Measurements from ENCODE around the gene INPP5A.
"Not testable (repeated sequence)": the region's sequence is repeated elsewhere in the genome, so short reads cannot be mapped to it uniquely, and the experiment has no call there.

The INPP5A gene

DNA sequence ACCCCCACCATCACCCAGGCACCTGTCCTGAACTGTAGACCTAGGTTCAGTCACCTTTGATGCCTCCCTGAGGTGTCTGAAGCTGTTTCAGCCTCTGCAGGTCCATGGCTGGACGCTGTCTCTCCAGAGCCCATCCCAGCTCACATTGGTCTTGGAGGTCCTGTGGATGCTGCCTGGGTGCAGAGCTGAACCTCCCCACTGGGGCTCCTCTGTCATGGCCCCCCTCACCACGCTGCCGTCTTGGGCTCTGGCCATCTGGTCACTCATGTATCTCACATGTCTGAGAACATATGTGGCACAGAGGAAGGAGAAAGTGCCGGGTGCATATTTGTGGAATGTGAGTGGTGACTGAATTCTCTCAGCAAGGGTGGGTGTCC is 139.5 kb downstream of the INPP5A start:
- DNase-seq (ENCODE audit: low spot score) = no peak

DNA sequence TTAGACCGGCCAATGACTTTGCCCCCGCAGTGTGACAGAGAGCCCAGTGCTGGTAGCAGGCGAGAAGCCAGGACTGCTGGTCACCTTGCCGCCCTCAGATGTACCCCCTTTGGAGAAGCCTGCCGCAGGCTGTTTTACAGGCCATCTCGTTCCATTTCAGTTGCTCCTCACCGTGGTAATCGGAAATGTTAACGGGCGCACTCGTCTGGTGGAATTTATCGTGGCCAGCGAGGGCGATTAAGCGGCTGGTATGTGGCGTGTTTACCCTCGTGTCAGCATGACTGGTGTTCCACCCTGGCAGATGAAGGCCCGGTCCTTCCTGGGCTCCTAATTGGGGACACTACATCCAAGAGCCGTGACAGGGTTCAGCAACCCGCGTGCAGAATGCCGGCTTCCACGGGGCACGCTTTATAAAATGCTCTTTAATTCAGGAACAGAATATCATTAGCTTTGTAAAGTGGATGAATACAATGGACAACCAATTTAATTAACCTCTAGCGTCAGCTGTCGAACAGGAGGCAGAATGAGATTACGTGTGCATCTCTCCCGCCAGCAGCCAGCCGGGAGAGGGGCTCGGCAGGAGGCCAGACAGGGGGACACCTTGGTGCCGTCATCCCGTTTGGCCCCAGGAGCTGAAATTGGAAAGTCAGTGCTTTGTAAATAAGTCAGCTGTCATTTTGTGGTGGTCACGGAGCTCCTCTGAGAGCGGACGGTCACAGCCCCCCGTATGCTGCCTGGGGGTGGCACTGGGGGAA is 140.1 kb downstream of the INPP5A start:
- no peak for DNase-seq (ENCODE audit: low spot score)

DNA sequence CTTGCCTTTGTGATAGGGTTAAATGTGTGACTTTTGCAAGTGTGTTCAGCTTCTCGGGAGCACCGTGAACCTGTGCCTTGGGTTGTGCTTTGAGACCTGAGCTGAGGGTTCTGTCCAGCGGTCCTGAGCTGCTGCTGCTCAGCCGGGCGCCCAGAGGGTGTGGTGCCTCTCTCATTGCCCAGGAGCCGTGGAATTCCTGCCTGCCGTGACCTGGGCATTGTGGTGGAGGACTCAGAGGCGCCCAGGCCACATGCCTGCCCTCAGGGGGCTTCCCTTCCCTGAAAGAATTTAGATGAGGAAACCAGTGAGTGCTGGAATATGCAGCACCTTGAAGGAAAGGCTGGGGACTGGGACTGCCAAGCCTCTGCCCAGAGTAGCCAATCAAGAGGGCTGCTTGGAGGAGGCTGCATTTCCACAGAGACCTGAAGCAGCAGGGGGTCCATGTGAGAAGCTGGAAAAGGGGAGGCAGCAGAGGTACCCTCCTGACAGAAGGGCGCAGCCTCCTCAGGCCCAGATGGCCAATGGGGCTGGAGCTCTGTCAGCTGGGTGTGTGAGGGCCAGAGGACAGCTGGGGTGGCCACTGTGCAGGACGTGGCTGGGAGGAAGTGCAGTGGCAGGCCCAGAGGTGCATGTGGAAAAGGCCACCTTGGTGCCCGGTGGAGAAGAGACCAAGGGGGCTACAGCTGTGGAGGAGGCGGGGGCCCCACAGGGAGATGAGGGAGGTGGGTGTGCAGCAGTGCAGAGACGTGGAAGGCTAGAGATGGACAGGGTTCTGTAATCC is 141.0 kb downstream of the INPP5A start:
- DNase-seq (ENCODE audit: low spot score) = no peak

DNA sequence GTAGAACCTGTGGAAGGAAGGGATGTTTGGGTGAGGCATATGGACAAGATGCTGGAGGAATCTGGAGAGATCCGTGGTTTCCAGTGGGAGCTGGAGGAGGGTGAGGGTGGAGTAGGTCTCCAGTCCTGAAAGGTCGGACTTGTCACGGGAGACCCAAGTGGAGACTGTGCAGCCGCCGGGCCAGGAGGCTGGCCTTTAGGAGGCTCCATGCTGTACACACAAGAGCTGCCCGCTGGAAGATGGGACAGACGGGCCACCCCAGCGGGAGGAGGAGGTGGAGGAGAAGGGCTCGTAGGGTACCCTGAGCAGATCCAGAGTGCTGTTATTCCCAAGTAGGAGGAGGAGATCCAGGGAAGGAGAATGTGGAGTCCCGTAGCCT is 141.6 kb downstream of the INPP5A start:
- no peak for DNase-seq (ENCODE audit: low spot score)

DNA sequence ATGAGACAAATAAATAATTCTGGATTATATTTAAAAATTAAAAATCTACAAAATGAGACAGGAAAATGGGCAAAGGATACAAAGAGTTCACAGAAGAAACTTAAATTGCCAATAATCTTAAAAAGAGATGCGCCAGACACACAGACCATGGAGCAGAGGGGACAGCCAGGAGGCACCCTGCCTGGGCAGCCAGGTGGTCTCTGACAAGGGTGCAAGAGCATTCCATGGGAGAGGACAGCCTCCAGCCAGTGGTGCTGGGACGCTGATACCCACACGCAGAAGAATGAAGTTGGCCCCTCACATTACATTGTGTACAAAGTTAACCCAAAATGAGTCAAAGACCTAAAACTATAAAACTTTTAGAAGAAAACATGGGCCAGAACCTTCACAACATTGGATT is 142.1 kb downstream of the INPP5A start:
- DNase-seq (ENCODE audit: low spot score) = no peak

DNA sequence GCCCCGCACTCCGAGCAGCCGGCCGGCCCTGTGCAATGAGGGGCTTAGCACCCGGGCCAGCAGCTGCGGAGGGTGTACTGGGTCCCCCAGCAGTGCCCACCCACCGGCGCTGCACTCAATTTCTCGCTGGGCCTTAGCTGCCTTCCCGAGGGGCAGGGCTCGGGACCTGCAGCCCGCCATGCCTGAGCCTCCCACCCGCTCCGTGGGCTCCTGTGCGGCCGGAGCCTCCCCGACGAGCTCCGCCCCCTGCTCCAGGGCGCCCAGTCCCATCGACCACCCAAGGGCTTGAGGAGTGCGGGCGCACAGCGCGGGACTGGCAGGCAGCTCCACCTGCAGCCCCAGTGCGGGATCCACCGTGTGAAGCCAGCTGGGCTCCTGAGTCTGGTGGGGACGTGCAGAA is 143.2 kb downstream of the INPP5A start:
- not testable (repeated sequence) for DNase-seq (ENCODE audit: low spot score)

DNA sequence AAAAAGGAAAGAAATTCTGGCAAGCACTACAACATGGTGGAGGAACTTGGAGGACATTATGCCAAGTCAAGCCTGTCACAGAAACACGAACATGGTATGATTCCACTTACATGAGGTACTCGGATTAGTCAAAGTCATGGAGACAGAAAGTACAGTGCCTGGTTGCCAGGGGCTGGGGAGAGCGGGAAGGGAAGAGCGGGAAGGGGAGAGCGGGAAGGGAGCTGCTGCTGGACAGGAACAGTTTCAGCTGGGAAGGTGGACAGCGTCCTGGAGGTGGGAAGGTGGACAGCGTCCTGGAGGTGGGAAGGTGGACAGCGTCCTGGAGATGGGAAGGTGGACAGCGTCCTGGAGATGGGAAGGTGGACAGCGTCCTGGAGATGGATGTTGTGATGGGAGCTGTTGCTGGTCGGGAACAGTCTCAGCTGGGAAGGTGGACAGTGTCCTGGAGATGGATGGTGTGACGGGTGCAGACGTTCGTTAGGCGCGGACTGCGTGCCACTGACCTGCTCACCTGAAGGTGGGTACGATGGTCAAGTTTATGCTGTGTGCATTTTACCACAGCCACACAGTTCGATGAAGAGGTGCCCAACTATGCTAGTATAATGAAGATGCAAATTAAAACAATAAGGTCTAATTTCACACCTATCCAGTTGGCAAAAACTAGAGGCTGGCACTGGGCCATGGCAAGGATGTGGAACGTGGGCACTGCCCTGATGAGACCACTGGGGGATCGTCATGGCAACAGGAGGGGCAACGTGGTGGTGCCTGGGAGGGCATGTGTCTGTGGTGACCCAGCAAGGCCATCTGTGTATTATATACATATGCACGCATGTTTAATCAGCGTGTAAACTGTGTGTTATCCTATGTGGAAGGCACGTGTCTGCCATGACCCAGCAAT is 144.5 kb downstream of the INPP5A start:
- DNase-seq (ENCODE audit: low spot score) = no peak

DNA sequence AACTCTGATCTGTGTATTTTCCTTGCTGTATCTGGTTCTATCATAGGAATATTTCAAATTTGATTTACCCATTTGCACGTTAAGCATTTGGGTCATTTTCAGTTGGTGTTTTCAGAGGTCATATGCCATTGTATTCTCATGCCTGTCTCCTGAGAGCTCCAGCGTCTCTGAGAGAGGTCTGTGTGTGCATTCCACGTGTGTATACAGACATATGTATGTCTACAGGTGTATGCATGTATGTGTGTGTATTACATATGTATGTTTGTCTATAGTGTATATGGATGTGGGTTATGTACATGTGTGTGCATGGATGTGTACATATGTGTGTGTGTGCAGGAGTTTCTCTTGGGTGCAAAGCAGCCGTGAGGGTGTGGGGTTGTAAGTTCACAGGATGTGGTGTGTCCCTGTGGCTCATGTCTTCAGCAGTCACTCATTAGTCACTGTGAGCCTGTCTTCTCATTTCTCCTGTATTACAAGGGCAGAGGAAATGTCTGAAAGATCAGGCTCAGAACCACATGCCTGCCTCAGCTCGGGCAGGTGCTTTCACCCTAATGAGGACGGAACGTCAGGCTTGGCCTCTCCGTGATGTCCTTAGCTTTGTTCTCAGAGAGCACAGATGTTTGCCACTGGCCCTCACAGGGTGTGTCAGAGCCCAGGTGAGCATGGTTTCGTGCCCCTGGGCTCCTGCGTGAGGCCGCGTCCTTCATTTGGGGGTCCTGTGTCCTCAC is 146.7 kb downstream of the INPP5A start:
- DNase-seq (ENCODE audit: low spot score) = peak; percentile 49

DNA sequence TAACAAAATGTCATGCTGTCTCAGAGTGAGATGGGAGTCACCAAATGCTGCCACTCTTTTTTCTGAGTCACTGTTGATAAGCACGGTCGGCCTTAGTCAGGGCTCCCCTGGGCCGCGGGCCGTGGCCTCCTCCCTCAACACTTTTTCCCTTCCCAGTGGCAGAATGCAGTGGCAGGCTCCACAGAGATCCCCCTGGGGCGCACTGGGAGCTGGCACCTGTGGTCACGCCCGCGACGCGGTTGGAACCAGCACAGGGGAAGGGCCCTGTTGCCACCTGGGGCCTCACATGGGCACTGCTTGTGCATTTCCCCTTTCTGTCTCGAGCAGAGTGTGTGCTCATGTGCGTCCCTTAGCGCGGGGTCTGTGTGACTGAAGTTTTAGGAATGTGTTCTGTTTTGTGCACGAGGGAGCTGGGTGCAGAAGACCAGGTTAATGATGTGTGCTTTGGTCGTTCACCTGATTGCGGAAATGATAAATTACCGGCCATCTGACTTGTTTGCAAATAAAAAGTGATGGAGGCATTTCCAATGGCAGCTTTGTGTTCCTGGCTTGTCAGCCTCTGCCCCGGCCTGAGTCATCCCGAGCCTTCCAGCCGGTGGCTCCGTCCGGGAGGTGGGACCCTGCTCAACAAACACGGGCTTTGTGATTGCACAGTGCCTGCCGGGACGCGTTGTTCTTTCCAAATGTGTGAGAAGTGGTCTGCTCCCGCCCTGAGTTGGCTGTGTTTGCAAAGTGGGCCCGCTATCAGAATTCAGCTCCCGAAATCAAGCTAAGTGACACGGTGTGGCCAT is 147.7 kb downstream of the INPP5A start:
- DNase-seq (ENCODE audit: low spot score) = peak; percentile 63

DNA sequence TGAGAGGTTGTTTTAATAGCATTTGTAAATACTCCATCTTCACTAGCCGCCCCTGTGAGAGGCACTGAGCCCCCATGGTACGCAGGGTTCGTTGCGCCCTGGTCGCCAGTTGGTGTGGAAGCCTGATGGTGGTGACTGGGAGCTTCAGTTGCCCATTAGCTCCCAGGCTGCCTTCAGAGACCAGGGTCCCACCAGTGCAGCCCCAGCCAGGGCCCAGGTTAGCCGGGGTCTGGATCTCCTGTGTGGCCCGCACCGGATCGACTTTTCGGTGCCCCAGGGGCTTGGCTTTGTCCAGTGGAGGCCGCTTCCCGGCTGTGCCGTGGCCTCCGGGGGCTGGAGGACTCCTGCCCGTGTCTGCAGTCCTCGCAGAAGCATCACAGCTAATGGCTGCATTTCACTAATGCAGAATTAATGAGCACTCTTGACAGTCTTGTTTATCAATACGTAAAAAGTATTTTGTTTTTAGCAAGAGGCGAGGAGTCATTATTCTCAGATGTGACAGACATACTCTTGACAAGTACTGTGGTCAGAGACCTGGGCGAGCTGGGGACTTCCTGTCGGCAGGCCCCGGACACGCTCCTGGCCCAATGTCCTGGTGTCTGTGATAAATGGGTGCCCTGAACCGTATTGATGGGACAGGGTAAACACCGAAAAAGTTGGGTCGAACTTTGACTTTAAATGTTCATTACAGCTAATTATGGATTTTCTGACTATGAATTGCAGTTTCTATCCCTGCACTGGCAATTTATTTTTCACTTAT is 148.5 kb downstream of the INPP5A start:
- DNase-seq (ENCODE audit: low spot score) = no peak

DNA sequence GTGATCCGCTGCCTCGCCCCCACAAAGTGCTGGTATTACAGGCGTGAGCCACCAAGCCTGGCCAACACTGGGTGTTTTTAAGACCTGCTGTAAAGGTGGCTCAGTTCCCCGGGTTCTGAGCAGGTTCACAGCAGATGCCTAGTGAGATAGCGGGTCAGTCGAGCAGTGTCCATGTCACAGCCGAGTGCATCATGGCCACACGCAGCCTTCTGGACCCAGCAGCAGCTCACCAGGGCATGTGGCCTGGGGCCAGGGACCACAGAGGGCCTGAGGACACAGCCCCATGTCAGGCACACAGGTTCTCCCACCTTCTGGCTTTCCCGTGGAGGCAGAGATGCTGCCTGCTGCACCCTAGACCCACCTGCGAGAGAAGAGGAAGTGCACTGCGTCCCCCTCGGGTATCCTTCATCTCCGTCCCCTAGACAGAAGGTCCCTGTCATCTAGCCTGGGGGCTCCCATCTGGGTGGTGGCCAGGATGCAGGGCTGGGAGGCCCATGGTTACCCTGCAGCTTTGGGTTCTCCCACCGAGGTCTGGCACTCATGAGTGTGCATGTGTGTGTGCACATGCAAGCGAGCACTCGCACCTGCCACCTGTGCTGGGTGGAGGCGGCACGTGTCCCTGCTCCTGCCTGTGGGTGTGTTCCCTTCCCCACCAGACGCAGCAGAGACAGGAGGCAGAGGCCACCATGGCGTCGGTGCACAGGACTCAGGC is 149.8 kb downstream of the INPP5A start:
- DNase-seq (ENCODE audit: low spot score) = no peak

DNA sequence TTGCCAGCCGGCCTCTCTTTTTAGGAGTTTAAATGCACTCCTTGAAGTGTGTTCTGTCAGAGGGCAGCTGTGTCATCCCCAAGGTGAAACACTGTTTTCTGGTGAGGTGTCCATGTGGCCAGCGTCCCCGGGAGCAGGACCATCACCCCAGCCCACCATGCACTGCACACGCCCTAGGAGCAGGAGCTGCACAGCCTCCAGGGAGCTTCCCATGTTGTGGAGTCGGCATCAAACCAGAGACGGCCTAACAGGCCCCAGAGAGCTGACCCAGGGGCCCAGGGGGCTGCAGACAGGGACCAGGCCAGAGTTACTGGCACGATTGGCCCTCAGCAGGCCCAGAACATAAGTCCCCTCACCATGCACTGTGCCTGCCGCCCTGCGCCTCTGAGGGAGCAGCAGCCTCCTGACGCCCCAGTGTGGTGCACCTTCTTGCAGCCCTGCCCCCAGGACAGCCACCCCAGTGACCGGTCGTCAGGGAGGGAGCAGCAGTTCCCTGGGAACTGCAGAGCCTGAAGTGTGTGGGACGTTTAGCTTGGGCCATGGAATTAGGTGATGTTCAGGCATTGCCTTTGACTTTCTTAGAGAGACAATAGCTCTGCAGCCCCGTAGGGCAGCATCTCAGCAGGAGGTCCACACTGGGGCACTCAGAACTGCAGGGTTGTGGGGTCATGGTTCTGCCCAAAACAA is 150.4 kb downstream of the INPP5A start:
- no peak for DNase-seq (ENCODE audit: low spot score)

DNA sequence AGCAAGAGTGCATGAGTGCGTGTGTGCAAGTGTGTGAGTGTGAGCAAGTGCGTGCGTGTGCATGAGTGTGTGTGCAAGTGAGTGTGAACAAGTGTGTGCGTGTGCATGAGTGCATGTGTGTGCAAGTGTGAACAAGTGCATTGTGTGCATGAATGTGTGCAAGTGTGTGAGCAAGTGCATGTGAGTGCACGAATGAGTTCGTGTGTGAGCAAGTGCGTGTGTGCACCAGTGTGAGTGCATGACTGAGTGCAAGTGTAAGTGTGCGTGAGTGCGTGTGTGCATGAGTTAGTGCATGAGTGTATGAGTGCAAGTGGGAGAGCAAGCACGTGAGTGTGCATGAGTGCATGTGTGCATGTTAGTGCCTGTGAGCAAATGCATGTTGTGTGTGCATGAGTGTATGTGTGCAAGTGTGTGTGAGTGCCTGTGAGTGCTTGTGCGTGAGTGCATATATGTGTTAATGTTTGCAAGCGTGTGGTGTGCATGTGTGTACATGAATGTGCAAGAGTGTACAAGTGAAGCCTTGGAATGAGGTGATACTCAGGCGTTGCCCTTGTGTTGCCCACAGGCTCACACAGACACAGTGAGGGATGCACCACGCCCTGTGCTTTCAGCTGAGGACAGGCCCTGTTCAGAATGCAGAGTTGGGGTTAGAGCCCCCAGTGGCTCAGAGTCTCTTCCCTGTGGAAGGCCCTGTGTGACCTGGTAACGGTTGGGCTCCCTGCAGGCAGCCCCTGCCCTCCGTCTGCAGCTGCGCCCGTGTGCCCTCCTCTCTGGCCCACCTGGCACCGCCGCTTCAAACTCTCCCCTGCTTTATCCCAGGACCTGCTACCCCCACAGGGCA is 151.2 kb downstream of the INPP5A start:
- no peak for DNase-seq (ENCODE audit: low spot score)

DNA sequence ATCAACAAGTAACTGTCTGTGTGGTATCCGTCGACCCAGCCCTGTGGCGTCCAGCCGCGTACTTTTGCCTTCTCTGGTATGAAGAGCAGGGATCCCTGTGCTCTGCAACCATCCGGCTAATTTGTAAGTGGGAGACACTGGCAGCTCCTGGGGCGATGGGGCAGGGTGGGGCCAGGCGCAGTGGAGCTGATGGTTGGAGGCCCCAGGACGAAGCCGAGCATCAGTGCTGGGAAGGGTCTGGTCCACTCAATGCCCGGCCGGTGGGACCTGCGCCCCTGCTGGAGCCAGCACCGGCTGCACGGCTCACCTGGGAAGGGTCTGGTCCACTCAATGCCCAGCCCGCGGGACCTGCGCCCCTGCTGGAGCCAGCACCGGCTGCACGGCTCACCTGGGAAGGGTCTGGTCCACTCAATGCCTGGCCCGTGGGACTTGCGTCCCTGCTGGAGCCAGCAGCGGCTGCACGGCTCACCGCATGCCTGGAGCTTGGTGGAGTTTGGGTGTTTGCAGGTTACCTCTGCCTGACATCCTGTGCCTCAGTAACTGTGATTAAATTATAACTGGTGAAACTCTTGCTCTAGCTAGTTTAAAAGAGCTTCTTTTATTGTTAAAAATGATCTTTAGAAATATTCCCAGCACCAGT is 152.3 kb downstream of the INPP5A start:
- no peak for DNase-seq (ENCODE audit: low spot score)

DNA sequence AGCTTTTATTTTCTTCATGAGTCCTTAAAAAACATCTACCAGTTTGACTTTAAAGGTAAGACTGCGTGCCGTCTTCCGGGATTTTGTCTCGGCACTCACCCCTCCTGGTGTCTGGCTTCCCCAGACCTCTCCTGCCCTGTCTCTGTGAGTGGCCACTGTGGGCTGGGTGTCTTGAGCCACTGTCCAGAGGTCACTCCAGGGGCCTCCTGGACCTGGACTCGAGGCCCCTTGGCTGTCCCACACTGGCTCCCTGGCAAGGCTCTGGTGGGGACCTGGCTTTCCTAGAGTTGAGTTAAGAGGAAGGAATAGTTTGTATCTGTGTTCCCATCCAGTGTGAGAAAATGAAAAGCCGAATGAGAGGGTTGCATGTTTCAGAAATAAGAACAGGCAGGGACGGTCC is 152.8 kb downstream of the INPP5A start:
- DNase-seq (ENCODE audit: low spot score) = no peak

DNA sequence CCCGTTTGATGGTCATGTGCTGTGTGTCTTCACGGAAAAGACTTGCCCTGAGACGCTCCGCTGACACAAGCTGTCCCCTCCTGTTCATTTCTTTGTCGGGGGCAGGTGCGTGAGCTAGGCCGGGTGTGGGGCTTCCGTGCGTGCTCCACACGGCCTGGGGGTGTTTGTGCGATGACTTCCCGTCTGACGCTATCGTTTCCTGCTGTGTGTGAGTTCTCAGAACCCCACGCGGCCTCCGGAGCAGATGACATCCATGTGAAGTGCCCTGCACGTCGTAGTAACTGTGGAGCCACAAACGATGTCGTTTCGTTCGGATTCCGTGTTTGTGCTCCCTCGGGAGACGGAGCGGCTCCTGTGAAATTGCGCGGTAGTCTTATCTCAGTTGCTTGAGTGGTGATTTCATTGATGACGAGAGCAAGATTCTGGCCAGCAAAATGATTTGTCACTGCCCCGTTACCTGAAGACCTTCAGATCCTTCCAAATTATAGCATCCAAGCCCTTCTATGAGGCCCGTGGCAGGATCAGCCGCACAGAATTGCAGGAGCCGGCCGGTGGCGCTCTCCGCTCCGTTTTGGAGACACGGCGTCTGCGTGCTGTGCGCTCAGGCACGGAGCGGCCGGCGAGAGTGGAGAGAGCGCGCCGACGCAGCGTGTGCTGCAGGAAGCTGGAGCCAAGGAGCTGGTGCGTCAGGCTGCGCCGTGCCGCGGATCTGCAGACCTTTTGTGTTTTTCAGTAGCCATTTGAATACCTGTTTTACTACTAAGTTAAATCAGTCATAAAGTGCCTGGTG is 153.4 kb downstream of the INPP5A start:
- no peak for DNase-seq (ENCODE audit: low spot score)

DNA sequence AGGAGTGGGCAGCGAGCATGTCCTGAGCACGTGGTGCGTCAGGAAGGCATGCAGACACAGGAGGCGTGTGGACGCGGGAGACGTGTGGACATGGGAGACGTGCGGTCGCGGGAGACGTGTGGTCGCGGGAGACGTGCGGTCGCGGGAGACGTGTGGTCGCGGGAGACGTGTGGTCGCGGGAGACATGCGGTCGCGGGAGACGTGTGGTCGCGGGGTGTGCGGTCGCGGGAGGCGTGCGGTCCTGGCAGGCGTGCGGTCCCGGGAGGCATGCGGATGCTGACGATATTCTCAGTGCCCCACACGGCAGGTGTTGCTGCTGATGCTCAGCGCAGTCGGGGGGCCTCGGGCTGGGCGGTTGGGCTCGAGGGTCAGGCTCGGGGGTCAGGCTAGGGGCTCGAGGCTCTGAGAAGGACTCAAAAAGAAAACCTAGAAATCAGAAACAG is 154.1 kb downstream of the INPP5A start:
- DNase-seq (ENCODE audit: low spot score) = no peak

Data from SW480 (cell line).